ENCODE results near the gene LDLR.
A peak's percentile ranks its signal among the peaks of the same experiment; 100 is the strongest.
"Not testable (repeated sequence)": the region's sequence is repeated elsewhere in the genome, so short reads cannot be mapped to it uniquely, and the experiment has no call there.

LDLR gene

GRCh38 chr19:11076792-11077191 lies 12.5 kb upstream of the LDLR start:
- DNase-seq = not testable (repeated sequence)

GRCh38 chr19:11078893-11079292 lies 10.4 kb upstream of the LDLR start:
- DNase-seq = no peak

GRCh38 chr19:11079999-11080398 lies 9.3 kb upstream of the LDLR start:
- no peak for DNase-seq

- DNase-seq = no peak
Measured at GRCh38 chr19:11087870-11088505, 1.3 kb upstream of the LDLR start.

- DNase-seq = no peak
Measured at GRCh38 chr19:11088506-11089253, 583 bp upstream of the LDLR start.

- not testable (repeated sequence) for DNase-seq
Measured at GRCh38 chr19:11090014-11090263, 676 bp downstream of the LDLR start.

GRCh38 chr19:11090264-11090996 lies 1.2 kb downstream of the LDLR start:
- peak; percentile 75 for DNase-seq

GRCh38 chr19:11090997-11091702 lies 1.9 kb downstream of the LDLR start:
- no peak for DNase-seq

- DNase-seq = peak; percentile 19
Measured at GRCh38 chr19:11091703-11092153, 2.5 kb downstream of the LDLR start.

- DNase-seq = no peak
Measured at GRCh38 chr19:11092181-11092538, 2.9 kb downstream of the LDLR start.

GRCh38 chr19:11093689-11094238 lies 4.5 kb downstream of the LDLR start:
- DNase-seq = no peak

GRCh38 chr19:11094520-11094894 lies 5.2 kb downstream of the LDLR start:
- DNase-seq = no peak

GRCh38 chr19:11096210-11096841 lies 7.1 kb downstream of the LDLR start:
- no peak for DNase-seq

- DNase-seq = not testable (repeated sequence)
Measured at GRCh38 chr19:11097367-11097766, 8.1 kb downstream of the LDLR start.

- no peak for DNase-seq
Measured at GRCh38 chr19:11098327-11098726, 9.1 kb downstream of the LDLR start.

- no peak for DNase-seq
Measured at GRCh38 chr19:11098861-11099260, 9.6 kb downstream of the LDLR start.

GRCh38 chr19:11100049-11100448 lies 10.8 kb downstream of the LDLR start:
- no peak for DNase-seq

- no peak for DNase-seq
Measured at GRCh38 chr19:11101057-11101456, 11.8 kb downstream of the LDLR start.

- no peak for DNase-seq
Measured at GRCh38 chr19:11102944-11103343, 13.7 kb downstream of the LDLR start.

- not testable (repeated sequence) for DNase-seq
Measured at GRCh38 chr19:11103667-11104066, 14.4 kb downstream of the LDLR start.

- no peak for DNase-seq
Measured at GRCh38 chr19:11105014-11105636, 15.9 kb downstream of the LDLR start.

- DNase-seq = no peak
Measured at GRCh38 chr19:11106477-11106876, 17.2 kb downstream of the LDLR start.

All from GOT3 (cell line).